Pancreas (tissue), 10 donors: ENCODE measurements around the gene ERCC6. TPM values are rescaled to one million over a fixed set of nuclear protein-coding genes. Genes with fewer than 3 reads are reported as not detected.

Source experiments
- ATAC-seq, 4 donors: fragments of 200-7000 bp; cut with Tn5 transposase; one replicate each; pipeline versions ENCODE4 v1.8.0 to v1.9.1; 2020; ENCODE audit warnings: mild to moderate bottlenecking in 4 of 4, moderate library complexity in 4 of 4
- DNase-seq, 6 donors: peaks; one replicate each; pipeline ENCODE4 v3.0.0-alpha.2; 2020
- FAIRE-seq: peaks from 2 replicates; lab custom pipeline; 2012; peaks lifted over from hg19 to GRCh38; lab: Jason Lieb, UNC
- H3K27ac ChIP-seq, 4 donors: fragments of 200-600 bp; sonication (generic); 1 replicate in 3 of 4; 2 replicates in 1 of 4; pipeline versions ENCODE4 v1.5.0 to v1.8.0; 2020
- H3K27me3 ChIP-seq, 4 donors: fragments of 200-600 bp; one replicate each; pipeline ENCODE4 v1.8.0; 2021
- H3K36me3 ChIP-seq, 3 donors: fragments of 200-600 bp; sonication (generic) in 1 of 3; one replicate each; pipeline versions ENCODE4 v1.5.0 to v1.8.0; 2020 to 2021
- H3K4me1 ChIP-seq, 3 donors: fragments of 200-600 bp; one replicate each; pipeline ENCODE4 v1.8.0; 2021
- H3K4me3 ChIP-seq, 4 donors: fragments of 200-600 bp; sonication (generic) in 2 of 4; one replicate each; pipeline versions ENCODE4 v1.5.0 to v1.8.0; 2020 to 2021
- H3K9me3 ChIP-seq, 4 donors: fragments of 200-600 bp; one replicate each; pipeline ENCODE4 v1.8.0; 2021
- WGBS, 2 donors: extraction: QIAGEN DNeasy Blood & Tissue Kit; methylation state at CpG; one replicate each; pipeline ENCODE4 v1.1.7; 2013; 5-methylcytosine and 5-hydroxymethylcytosine counted together
- intact Hi-C, 3 donors: fragments of 100-400 bp; cut with DNase I; formaldehyde crosslinking; loops; one replicate each; pipeline versions ENCODE4 v1.11.1 to v1.14.2; 2022
- polyA plus RNA-seq, 2 donors: library from polyadenylated mRNA; stranded (reverse); fragments of 200-250 nt; gene quantifications; one replicate each; pipeline ENCODE4 v1.2.3, GENCODE V29; 2013
- total RNA-seq, 6 donors: library from RNA; stranded (reverse); fragmentation: NEBNext Ultra II Directional in 4 of 6; extraction: Animal tissue kit (Norgen Biotek cat#: 25700) in 4 of 6; gene quantifications; one replicate each; pipeline versions ENCODE4 v1.2.1 to v1.2.4, GENCODE V29; 2021 to 2023
- TF ChIP-seq, protein P1 (sequence below), 4 donors: fragments of 200-600 bp; sonication (generic) in 3 of 4; IDR thresholded peaks; one replicate each; pipeline versions ENCODE4 v1.5.0 to v1.8.0; 2021; ENCODE audit warnings: antibody characterized with exemption in 4 of 4
- donor health status: healthy with polysubstance abuse.
- donor health status: DM: no; HTN: no; CAD: no; lungs with moderate emphysema.
- donor health status: DM: no; HTN: no; CAD: no.
- donor health status: control.
- donor health status: control.
- donor health status: Bipolar disorder and iron deficiency.
- donor health status: DM: yes; HTN: yes; CAD: no.
- donor health status: DM: no; HTN: no; CAD: no.
- donor health status: DM: no; HTN: no; CAD: no.
- donor health status: DM: yes; HTN: yes; CAD: no.

The ERCC6 gene
- total and polyA plus RNA-seq, 8 donors: 3.8 to 20.0 (median 15.3) TPM

DNA sequence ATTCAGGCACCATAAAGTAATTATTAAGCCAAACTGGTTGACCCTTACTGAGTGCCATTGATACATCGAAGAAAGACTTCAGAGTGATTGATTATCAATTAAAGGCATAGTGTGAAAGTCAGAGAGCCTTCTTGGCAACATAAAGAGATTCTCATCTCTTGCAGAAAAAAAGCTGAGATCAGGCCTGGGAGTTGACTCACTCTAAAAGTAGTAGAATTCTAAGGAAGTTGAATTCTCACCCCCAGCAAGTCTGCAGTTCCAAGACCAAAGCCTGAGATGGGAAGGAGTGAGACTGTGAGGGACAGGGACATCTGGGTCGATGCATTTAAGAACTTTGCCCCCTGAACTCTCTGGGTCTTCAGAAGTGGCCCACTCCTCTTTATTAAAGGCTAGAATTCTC lies 21.6 kb upstream of the ERCC6 start:
- FAIRE-seq (no peak), ATAC-seq (no peak), DNase-seq (no peak)
- H3K36me3 ChIP-seq: no peaks in the 10 kb centered on the region
- no peaks in the 10 kb centered on the region for H3K9me3 ChIP-seq
- H3K4me3 ChIP-seq: no peak overlapping the region
- TF ChIP-seq, protein P1, sequence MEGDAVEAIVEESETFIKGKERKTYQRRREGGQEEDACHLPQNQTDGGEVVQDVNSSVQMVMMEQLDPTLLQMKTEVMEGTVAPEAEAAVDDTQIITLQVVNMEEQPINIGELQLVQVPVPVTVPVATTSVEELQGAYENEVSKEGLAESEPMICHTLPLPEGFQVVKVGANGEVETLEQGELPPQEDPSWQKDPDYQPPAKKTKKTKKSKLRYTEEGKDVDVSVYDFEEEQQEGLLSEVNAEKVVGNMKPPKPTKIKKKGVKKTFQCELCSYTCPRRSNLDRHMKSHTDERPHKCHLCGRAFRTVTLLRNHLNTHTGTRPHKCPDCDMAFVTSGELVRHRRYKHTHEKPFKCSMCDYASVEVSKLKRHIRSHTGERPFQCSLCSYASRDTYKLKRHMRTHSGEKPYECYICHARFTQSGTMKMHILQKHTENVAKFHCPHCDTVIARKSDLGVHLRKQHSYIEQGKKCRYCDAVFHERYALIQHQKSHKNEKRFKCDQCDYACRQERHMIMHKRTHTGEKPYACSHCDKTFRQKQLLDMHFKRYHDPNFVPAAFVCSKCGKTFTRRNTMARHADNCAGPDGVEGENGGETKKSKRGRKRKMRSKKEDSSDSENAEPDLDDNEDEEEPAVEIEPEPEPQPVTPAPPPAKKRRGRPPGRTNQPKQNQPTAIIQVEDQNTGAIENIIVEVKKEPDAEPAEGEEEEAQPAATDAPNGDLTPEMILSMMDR (IDR thresholded peaks at IDR 0.05): no peak
- intact Hi-C loops: no loop called here
- H3K4me1 ChIP-seq: no peaks in the 10 kb centered on the region
- H3K27ac ChIP-seq: no peak overlapping the region
- no peaks in the 10 kb centered on the region for H3K27me3 ChIP-seq
- WGBS, 2 donors: 33 to 39% methylated on average over 2 of the region's 2 CpGs

DNA sequence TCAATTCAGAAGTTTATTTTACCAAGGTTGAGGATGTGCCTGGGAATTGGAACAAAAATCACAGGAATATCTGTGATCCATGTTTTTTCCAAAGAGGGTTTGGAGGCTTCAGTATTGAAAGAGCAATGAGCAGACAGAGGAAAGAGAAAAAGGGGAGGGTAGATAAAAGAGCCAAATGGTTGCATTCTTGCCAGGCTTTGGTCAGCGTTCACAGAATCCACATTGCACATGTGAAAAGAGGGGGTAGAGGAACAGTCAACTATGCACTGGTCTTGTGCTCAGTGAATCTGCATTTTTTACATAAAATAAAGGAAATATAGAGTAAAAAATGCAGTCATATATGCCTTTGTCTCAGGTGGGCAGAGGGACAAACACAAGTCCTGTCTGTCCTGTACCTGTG lies 20.6 kb upstream of the ERCC6 start:
- intact Hi-C loops: no loop called here
- FAIRE-seq: no peak

DNA sequence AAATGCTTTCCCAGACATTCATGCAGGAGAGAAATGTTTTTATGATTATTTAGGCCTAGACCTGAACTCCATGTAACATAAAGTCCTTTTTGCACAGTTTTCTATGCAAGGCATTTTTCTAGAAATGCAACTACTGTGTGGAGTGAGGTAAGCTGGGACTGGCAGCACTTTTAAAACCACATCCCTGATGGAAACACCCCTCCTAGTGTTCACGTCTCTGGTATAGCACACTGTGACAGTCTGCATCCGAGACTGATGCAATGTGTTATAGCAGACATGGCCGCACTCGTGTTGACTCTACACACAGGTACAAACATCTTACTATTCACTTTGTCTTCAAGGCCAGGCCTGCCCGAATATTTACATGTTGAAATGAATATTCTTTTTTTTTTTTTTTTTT lies 19.3 kb upstream of the ERCC6 start:
- 60 to 70% methylated on average over 5 of the region's 5 CpGs for WGBS, 2 donors
- intact Hi-C loops: no loop called here
- no peak for DNase-seq
- TF ChIP-seq, protein P1 (IDR thresholded peaks at IDR 0.05): no peak
- no peak for ATAC-seq
- H3K27me3 ChIP-seq: no peaks in the 10 kb centered on the region
- H3K27ac ChIP-seq: no peak overlapping the region
- no peaks in the 10 kb centered on the region for H3K9me3 ChIP-seq
- no peak overlapping the region for H3K4me3 ChIP-seq
- FAIRE-seq: no peak
- no peaks in the 10 kb centered on the region for H3K36me3 ChIP-seq
- H3K4me1 ChIP-seq: no peaks in the 10 kb centered on the region

More for the DNA sequence above, 20.6 kb upstream of the ERCC6 start:
- no peak for ATAC-seq
- Histone ChIP-seq H3K9me3 (no peaks in the 10 kb centered on the region), H3K27me3 (no peaks in the 10 kb centered on the region), H3K27ac (no peak overlapping the region), H3K4me3 (no peak overlapping the region), H3K4me1 (no peaks in the 10 kb centered on the region), H3K36me3 (no peaks in the 10 kb centered on the region)
- TF ChIP-seq, protein P1 (IDR thresholded peaks at IDR 0.05): no peak
- no peak for DNase-seq
- 44 to 57% methylated on average over 1 of the region's 1 CpG for WGBS, 2 donors

DNA sequence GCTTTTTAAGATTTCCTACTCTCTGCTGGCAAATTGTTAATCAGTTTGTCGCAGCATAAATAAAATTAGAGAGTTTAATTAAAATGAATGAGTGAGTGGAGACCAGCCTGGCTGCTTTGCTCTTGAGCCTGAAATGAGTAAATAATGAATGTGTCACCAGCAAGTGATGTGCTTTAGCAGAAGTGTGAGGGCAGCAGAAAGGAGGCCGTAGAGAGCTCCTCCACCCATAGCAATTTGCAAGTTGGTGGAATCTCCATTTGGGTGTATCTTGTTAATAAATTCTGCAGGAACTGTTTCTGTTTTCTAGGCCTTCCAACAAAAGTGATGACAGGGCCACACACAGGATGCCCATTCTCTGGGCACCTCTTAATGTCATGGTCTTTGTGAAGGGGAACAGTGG lies 18.8 kb upstream of the ERCC6 start:
- Histone ChIP-seq H3K36me3 (no peaks in the 10 kb centered on the region), H3K27ac (no peak overlapping the region), H3K4me3 (no peak overlapping the region), H3K9me3 (no peaks in the 10 kb centered on the region), H3K27me3 (no peaks in the 10 kb centered on the region), H3K4me1 (no peaks in the 10 kb centered on the region)
- 83 to 85% methylated on average over 2 of the region's 2 CpGs for WGBS, 2 donors
- FAIRE-seq (no peak), ATAC-seq (no peak), DNase-seq (no peak)
- intact Hi-C loops: no loop called here
- TF ChIP-seq, protein P1 (IDR thresholded peaks at IDR 0.05): no peak

DNA sequence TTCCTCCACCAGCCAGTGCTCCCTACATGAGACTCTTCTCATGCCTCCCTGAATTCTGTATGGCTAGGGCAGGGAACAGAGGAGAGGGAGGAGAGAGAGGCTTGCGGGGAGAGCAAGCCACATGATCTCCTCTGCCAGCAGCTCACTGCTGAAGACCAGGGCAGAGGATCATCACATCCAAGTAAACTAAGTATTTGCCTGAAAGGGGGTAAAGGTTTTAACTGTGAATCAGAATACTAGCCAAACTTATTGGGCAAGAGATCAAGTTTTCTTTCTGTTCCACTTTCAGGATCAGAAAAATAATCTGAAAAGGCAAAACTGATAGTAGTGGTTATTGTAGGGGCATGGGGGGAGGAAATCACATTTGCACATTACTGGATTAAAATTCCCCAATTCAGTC lies 17.8 kb upstream of the ERCC6 start:
- H3K4me3 ChIP-seq: no peak overlapping the region
- no peaks in the 10 kb centered on the region for H3K36me3 ChIP-seq
- no peaks in the 10 kb centered on the region for H3K9me3 ChIP-seq
- no peaks in the 10 kb centered on the region for H3K27me3 ChIP-seq
- FAIRE-seq (no peak), ATAC-seq (no peak), DNase-seq (no peak)
- no peaks in the 10 kb centered on the region for H3K4me1 ChIP-seq
- WGBS, 2 donors: 74 to 81% methylated on average over 1 of the region's 1 CpG
- TF ChIP-seq, protein P1 (IDR thresholded peaks at IDR 0.05): no peak
- intact Hi-C loops: no loop called here
- no peak overlapping the region for H3K27ac ChIP-seq
